Vagina (tissue), 2 donors: Measurements from ENCODE around the gene HPF1. TPM values are rescaled to one million over a fixed set of nuclear protein-coding genes. Genes with fewer than 3 reads are reported as not detected.

Experiments used
- DNase-seq, 2 donors: peaks; one replicate each; pipeline ENCODE4 v3.0.0-alpha.2; 2017; ENCODE audit errors: extremely low spot score in 2 of 2
- H3K27ac ChIP-seq: fragments of 200-600 bp; sonication (generic); one replicate; pipeline ENCODE4 v1.5.1; 2019
- H3K27me3 ChIP-seq: fragments of 200-600 bp; sonication (generic); one replicate; pipeline ENCODE4 v1.5.1; 2019
- H3K36me3 ChIP-seq, 2 donors: fragments of 200-600 bp; sonication (generic); one replicate each; pipeline ENCODE4 v1.5.1; 2017 to 2019
- H3K4me1 ChIP-seq: fragments of 200-600 bp; sonication (generic); one replicate; pipeline ENCODE4 v1.5.1; 2019
- H3K4me3 ChIP-seq, 2 donors: fragments of 200-600 bp; sonication (generic); 1 replicate in 1 of 2; 2 replicates in 1 of 2; pipeline ENCODE4 v1.5.1; 2016 to 2019
- H3K9me3 ChIP-seq: fragments of 200-600 bp; sonication (generic); one replicate; pipeline ENCODE4 v1.5.1; 2019
- CTCF ChIP-seq, 3 experiments: fragments of 450-650 bp in 2 of 3; fragments of 200-600 bp in 1 of 3; sonication (generic) in 1 of 3; IDR thresholded peaks; one replicate each; pipeline ENCODE4 v1.5.1; 2017 to 2019; ENCODE audit warnings: antibody characterized with exemption in 3 of 3, mild to moderate bottlenecking in 2 of 3, moderate library complexity in 2 of 3
- POLR2A ChIP-seq, 2 donors: fragments of 450-650 bp; IDR thresholded peaks; one replicate each; pipeline ENCODE4 v1.6.1; 2017; ENCODE audit warnings: antibody characterized with exemption in 2 of 2, mild to moderate bottlenecking in 2 of 2, moderate library complexity in 2 of 2
- POLR2AphosphoS5 ChIP-seq, 2 donors: sonication (generic); formaldehyde crosslinking; IDR thresholded peaks; one replicate each; pipeline ENCODE4 v1.9.0; 2017; ENCODE audit warnings: antibody characterized with exemption in 2 of 2, mild to moderate bottlenecking in 2 of 2, low read depth in 1 of 2; ENCODE audit not compliant: insufficient read depth in 1 of 2
- intact Hi-C: fragments of 100-400 bp; cut with DNase I; formaldehyde crosslinking; loops from one replicate; pipeline ENCODE4 v1.15.1; 2023
- total RNA-seq: library from RNA; depleted of rRNA; stranded (reverse); fragments of >200 nt; gene quantifications from one replicate; pipeline ENCODE4 v1.2.3, GENCODE V29; 2016

The HPF1 gene
- total RNA-seq, 1 donor from 2014 or later = 15.2 TPM

DNA sequence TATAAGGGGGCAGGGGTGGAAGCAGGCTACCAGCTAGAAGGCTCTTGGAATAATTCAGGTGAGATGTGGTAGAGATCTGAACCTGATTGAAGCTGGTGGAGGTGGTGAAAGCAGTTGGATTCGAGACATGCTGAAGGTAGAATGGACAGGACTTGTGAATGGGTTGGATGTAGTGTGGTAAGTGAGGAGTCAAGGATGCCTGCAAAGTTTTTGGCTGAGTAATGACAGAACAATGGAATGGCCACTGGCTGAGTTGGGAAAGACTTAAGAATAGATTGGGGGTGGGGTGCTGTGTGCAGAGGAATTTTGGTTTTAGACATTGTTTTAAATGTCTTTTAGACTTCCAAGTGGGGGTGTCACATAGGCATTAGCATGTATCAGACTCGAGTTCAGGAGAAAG is 33.5 kb downstream of the HPF1 start:
- DNase-seq = no peak
- Histone ChIP-seq H3K36me3 (peaks cover 0 to 14% of the 10 kb centered on the region in 2 donors), H3K9me3 (no peaks in the 10 kb centered on the region), H3K4me3 (no peak overlapping the region), H3K4me1 (no peaks in the 10 kb centered on the region), H3K27ac (no peak overlapping the region), H3K27me3 (no peaks in the 10 kb centered on the region)
- intact Hi-C loops = no loop called here
- TF ChIP-seq CTCF (IDR thresholded peaks at IDR 0.05) (no peak), POLR2AphosphoS5 (IDR thresholded peaks at IDR 0.05; ENCODE audit: insufficient read depth in 1 of 2, low read depth in 1 of 2) (no peak), POLR2A (IDR thresholded peaks at IDR 0.05) (no peak)

DNA sequence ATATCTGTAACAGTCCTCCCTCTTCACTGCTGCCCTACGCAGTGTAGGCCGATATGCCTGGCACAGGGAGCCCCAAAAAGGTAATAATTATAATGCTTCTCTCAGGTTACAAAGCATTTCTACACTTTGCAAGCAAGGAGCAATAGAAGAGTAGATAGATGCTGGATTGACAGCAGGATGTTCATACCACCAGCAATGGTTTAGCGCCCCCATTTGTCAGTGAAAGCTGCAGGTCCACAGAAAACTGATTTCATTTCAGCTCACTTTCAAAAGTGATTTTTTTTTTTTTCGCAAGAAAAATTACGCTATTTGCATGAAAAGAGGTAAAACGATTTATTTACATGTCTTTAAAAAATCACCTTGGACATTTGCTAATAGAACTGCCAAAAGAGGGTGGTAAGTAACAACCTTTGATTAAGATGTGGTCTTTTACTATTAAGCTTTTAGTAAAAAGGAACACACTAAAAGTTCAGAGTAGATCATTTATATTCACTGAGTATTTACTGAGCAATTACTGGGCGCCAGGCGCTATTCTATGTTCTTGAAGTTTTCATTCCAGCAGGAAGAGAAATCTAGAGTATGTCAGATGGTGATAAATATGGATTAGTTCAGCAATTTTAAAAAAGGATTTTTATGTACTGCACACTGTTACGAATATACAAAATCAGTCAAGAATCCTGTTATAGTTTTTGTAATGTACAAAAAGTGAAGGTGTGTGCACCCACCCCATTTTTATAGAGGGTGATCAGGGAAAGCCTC is 34.4 kb downstream of the HPF1 start:
- no peak overlapping the region for H3K27ac ChIP-seq
- H3K4me1 ChIP-seq = no peaks in the 10 kb centered on the region
- TF ChIP-seq CTCF (IDR thresholded peaks at IDR 0.05) (no peak), POLR2AphosphoS5 (IDR thresholded peaks at IDR 0.05; ENCODE audit: insufficient read depth in 1 of 2, low read depth in 1 of 2) (no peak)
- DNase-seq = no peak
- peaks cover 0 to 14% of the 10 kb centered on the region in 2 donors for H3K36me3 ChIP-seq
- H3K9me3 ChIP-seq = no peaks in the 10 kb centered on the region
- H3K4me3 ChIP-seq = no peak overlapping the region
- intact Hi-C loops = no loop called here
- no peaks in the 10 kb centered on the region for H3K27me3 ChIP-seq

DNA sequence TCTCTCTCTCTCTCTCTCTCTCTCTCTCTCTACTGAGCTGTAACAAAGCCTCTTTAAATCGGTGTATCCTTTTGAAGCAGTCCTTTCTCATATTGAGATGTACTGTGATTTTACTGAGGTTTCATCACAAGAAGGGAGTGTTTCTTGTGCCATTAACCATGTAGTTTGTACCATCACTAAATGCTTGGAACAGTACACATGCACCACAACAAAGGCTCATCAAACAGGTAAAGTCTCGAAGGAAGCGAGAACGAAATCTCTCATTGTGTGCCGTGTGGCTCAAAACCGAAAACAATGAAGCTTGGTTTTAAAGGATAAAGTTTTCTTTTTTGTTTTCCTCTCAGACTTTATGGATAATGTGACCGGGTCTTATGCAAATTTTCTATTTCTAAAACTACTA is 37.2 kb downstream of the HPF1 start:
- no peak for DNase-seq
- H3K36me3 ChIP-seq = peaks cover 0 to 10% of the 10 kb centered on the region in 2 donors
- no peak for TF ChIP-seq POLR2A (IDR thresholded peaks at IDR 0.05)
- no peak for TF ChIP-seq CTCF (IDR thresholded peaks at IDR 0.05)
- TF ChIP-seq POLR2AphosphoS5 (IDR thresholded peaks at IDR 0.05; ENCODE audit: insufficient read depth in 1 of 2, low read depth in 1 of 2) = no peak
- H3K27me3 ChIP-seq = no peaks in the 10 kb centered on the region
- H3K9me3 ChIP-seq = no peaks in the 10 kb centered on the region
- H3K4me1 ChIP-seq = no peaks in the 10 kb centered on the region
- intact Hi-C loops = no loop called here
- H3K27ac ChIP-seq = no peak overlapping the region
- no peak overlapping the region for H3K4me3 ChIP-seq

- H3K4me3 ChIP-seq = no peak overlapping the region
- DNase-seq = no peak
- no peaks in the 10 kb centered on the region for H3K27me3 ChIP-seq
- H3K36me3 ChIP-seq = peaks cover 0 to 29% of the 10 kb centered on the region in 2 donors
- intact Hi-C loops = no loop called here
- TF ChIP-seq POLR2A (IDR thresholded peaks at IDR 0.05) (no peak), CTCF (IDR thresholded peaks at IDR 0.05) (no peak), POLR2AphosphoS5 (IDR thresholded peaks at IDR 0.05; ENCODE audit: insufficient read depth in 1 of 2, low read depth in 1 of 2) (no peak)
- no peak overlapping the region for H3K27ac ChIP-seq
- H3K4me1 ChIP-seq = no peaks in the 10 kb centered on the region
- no peaks in the 10 kb centered on the region for H3K9me3 ChIP-seq
Measured at GRCh38 chr4:169716677-169717076, 41.1 kb downstream of the HPF1 start.

DNA sequence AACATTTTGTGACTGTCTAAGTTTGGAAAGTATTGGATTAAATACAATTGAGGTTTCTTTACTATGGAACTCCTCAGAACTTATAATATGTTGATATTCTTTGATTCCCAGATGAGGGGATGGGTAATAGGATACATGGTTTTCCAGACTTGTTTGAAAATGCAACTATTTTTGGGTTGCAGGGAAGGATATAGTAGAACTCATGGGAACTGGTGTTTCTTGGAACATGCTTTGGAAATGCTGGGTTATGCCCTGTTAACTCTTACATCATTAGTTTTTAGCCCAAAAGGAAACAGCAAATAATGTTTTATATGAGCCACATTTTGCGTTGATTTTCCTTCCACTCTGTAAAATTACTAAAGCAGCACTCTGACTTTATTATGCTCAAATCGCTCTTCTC is 41.9 kb downstream of the HPF1 start:
- no peak overlapping the region for H3K4me3 ChIP-seq
- H3K4me1 ChIP-seq = no peaks in the 10 kb centered on the region
- H3K36me3 ChIP-seq = peaks cover 0 to 29% of the 10 kb centered on the region in 2 donors
- H3K27me3 ChIP-seq = no peaks in the 10 kb centered on the region
- DNase-seq = no peak
- TF ChIP-seq POLR2A (IDR thresholded peaks at IDR 0.05) = no peak
- TF ChIP-seq POLR2AphosphoS5 (IDR thresholded peaks at IDR 0.05; ENCODE audit: insufficient read depth in 1 of 2, low read depth in 1 of 2) = no peak
- no peak for TF ChIP-seq CTCF (IDR thresholded peaks at IDR 0.05)
- no peaks in the 10 kb centered on the region for H3K9me3 ChIP-seq
- H3K27ac ChIP-seq = no peak overlapping the region
- intact Hi-C loops = no loop called here
